ENCODE data around the gene ESCO1. TPM values are rescaled to one million over a fixed set of nuclear protein-coding genes. Genes with fewer than 3 reads are reported as not detected.

Gene ESCO1
- total RNA-seq, 1 experiment from 2014 or later: 23.0 TPM

DNA sequence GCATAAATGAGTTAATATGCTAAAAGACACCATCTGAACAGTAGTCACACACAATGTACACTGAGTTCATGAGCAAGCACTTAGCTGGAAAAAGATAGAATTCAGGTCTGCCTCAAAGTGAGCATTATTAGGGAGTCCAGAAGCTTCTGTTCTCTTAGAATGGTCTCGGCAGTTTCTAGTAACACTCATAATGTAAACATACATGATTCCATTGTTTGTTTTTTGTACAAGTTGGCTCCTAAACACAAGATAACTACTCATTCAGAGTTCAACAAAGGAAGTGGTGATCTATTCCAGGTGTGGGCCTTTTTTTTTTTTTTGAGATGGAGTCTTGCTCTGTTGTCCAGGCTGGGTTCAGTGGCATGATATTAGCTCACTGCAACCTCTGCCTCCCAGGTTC, 66.2 kb downstream of the ESCO1 start:
- H3K36me3 Mint-ChIP-seq (ENCODE audit: insufficient read depth, unreplicated experiment): peaks cover 66% of the 10 kb centered on the region
- no peak overlapping the region for H3K4me3 Mint-ChIP-seq (ENCODE audit: unreplicated experiment)
- no peaks in the 10 kb centered on the region for H3K4me1 Mint-ChIP-seq (ENCODE audit: low read depth, unreplicated experiment)
- no peak overlapping the region for H3K4me3 ChIP-seq (ENCODE audit: low read depth, low read length)
- peaks cover 4% of the 10 kb centered on the region for H3K36me3 ChIP-seq (ENCODE audit: control insufficient read depth, insufficient read depth, low read length)
- H3K9me3 Mint-ChIP-seq (ENCODE audit: unreplicated experiment): no peaks in the 10 kb centered on the region
- ChIA-PET CTCF (no interaction called here), POLR2A (no interaction called here)
- TF ChIP-seq CTCF (IDR thresholded peaks at IDR 0.05; ENCODE audit: insufficient read depth in 1 of 2, low read depth in 1 of 2, low read length in 1 of 2, severe bottlenecking in 1 of 2, unreplicated experiment in 1 of 2): no peak
- no peaks in the 10 kb centered on the region for H3K27me3 Mint-ChIP-seq (ENCODE audit: insufficient read depth, unreplicated experiment)
- no peaks in the 10 kb centered on the region for H3K9me3 ChIP-seq
- H3K27ac Mint-ChIP-seq (ENCODE audit: unreplicated experiment): no peak overlapping the region
- intact Hi-C loops (cut with micrococcal nuclease; ENCODE audit: unreplicated experiment): no loop called here
- no TSS peak for BruUV-seq (replicated peaks)
- H3K4me1 ChIP-seq: no peaks in the 10 kb centered on the region
- H3K27me3 ChIP-seq (replicated peaks; ENCODE audit: control insufficient read depth, insufficient read depth, low read length): no peaks in the 10 kb centered on the region
- no peak for DNase-seq

DNA sequence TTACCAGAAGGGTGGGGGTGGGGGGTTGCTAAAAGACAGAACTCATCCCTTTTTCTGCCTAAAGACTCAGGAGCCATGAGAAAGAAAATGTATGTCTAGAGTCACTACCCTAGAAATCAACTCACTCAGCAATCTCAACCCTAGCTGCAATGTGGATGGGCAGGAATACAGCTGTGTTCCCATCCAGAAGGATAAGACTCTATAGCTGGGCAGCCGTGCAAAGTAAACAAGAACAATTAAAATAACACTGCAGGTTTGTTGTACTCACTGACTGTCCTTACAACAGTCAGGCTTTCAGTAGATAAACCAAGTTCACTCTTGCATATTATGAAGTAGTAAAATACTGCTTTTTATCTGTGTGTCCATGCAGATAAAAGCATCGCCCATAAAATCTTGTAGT, 74.0 kb downstream of the ESCO1 start:
- BruUV-seq (replicated peaks): no TSS peak
- no peaks in the 10 kb centered on the region; the same call in 1 of the 2 replicates for H3K36me3 ChIP-seq (ENCODE audit: control insufficient read depth, insufficient read depth, low read length)
- DNase-seq: no peak
- H3K4me3 Mint-ChIP-seq (ENCODE audit: unreplicated experiment): no peak overlapping the region
- no peaks in the 10 kb centered on the region for H3K4me1 Mint-ChIP-seq (ENCODE audit: low read depth, unreplicated experiment)
- intact Hi-C loops (cut with micrococcal nuclease; ENCODE audit: unreplicated experiment): no loop called here
- no peaks in the 10 kb centered on the region for H3K27me3 Mint-ChIP-seq (ENCODE audit: insufficient read depth, unreplicated experiment)
- H3K9me3 Mint-ChIP-seq (ENCODE audit: unreplicated experiment): no peaks in the 10 kb centered on the region
- no peak for TF ChIP-seq CTCF (IDR thresholded peaks at IDR 0.05; ENCODE audit: insufficient read depth in 1 of 2, low read depth in 1 of 2, low read length in 1 of 2, severe bottlenecking in 1 of 2, unreplicated experiment in 1 of 2)
- H3K4me3 ChIP-seq (ENCODE audit: low read depth, low read length): no peak overlapping the region
- H3K27me3 ChIP-seq (replicated peaks; ENCODE audit: control insufficient read depth, insufficient read depth, low read length): no peaks in the 10 kb centered on the region
- H3K4me1 ChIP-seq: no peaks in the 10 kb centered on the region
- CTCF ChIA-PET: no interaction called here
- no peaks in the 10 kb centered on the region for H3K9me3 ChIP-seq
- POLR2A ChIA-PET: no interaction called here
- no peak overlapping the region for H3K27ac Mint-ChIP-seq (ENCODE audit: unreplicated experiment)
- H3K36me3 Mint-ChIP-seq (ENCODE audit: insufficient read depth, unreplicated experiment): peaks cover 84% of the 10 kb centered on the region

DNA sequence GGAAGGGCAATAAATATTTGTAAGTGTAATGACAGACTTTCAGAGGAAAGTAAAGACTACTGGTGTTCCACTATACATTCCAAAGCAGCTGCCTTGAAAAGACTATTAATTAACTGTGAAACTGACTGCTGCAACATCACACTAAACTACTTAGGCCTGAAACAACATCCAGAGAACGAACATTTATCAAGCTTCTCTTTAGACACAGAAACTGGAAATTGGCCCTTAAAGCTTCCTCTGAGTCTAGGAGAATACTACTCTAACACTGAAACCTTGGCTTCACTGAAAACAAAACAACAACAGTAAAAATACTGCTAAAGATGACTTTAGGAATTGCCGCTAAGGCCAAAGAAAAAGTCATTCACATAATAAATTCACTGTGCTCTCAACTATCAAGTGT, 74.6 kb downstream of the ESCO1 start:
- Histone ChIP-seq H3K4me3 (ENCODE audit: low read depth, low read length) (no peak overlapping the region), H3K27me3 (replicated peaks; ENCODE audit: control insufficient read depth, insufficient read depth, low read length) (no peaks in the 10 kb centered on the region), H3K36me3 (ENCODE audit: control insufficient read depth, insufficient read depth, low read length) (no peaks in the 10 kb centered on the region; the same call in 1 of the 2 replicates), H3K9me3 (no peaks in the 10 kb centered on the region), H3K4me1 (no peaks in the 10 kb centered on the region)
- POLR2A ChIA-PET: no interaction called here
- no peaks in the 10 kb centered on the region for H3K4me1 Mint-ChIP-seq (ENCODE audit: low read depth, unreplicated experiment)
- no peak overlapping the region for H3K27ac Mint-ChIP-seq (ENCODE audit: unreplicated experiment)
- TF ChIP-seq CTCF (IDR thresholded peaks at IDR 0.05; ENCODE audit: insufficient read depth in 1 of 2, low read depth in 1 of 2, low read length in 1 of 2, severe bottlenecking in 1 of 2, unreplicated experiment in 1 of 2): no peak
- intact Hi-C loops (cut with micrococcal nuclease; ENCODE audit: unreplicated experiment): no loop called here
- H3K4me3 Mint-ChIP-seq (ENCODE audit: unreplicated experiment): no peak overlapping the region
- H3K27me3 Mint-ChIP-seq (ENCODE audit: insufficient read depth, unreplicated experiment): no peaks in the 10 kb centered on the region
- no peaks in the 10 kb centered on the region for H3K9me3 Mint-ChIP-seq (ENCODE audit: unreplicated experiment)
- no TSS peak for BruUV-seq (replicated peaks)
- CTCF ChIA-PET: no interaction called here
- H3K36me3 Mint-ChIP-seq (ENCODE audit: insufficient read depth, unreplicated experiment): peaks cover 84% of the 10 kb centered on the region
- DNase-seq: no peak
